Esophagus squamous epithelium (tissue), 5 donors: ENCODE data around the gene TOP3A. TPM values are rescaled to one million over a fixed set of nuclear protein-coding genes. Genes with fewer than 3 reads are reported as not detected.
A peak's percentile ranks its signal among the peaks of the same experiment; 100 is the strongest.

Source experiments
- DNase-seq: peaks from one replicate; lab custom pipeline; 2025; lab: John Stamatoyannopoulos, UW
- H3K27ac ChIP-seq, 4 donors: fragments of 200-600 bp; sonication (generic); one replicate each; pipeline ENCODE4 v1.5.1; 2016 to 2019; ENCODE audit warnings: mild to moderate bottlenecking in 1 of 4
- H3K27me3 ChIP-seq, 4 donors: fragments of 200-600 bp; sonication (generic); 1 replicate in 3 of 4; 2 replicates in 1 of 4; pipeline versions ENCODE4 v1.5.1 to v1.6.0; 2017 to 2021; ENCODE audit warnings: antibody characterized with exemption in 1 of 4
- H3K36me3 ChIP-seq, 3 donors: fragments of 200-600 bp; sonication (generic); one replicate each; pipeline ENCODE4 v1.5.1; 2016 to 2019
- H3K4me1 ChIP-seq, 3 donors: fragments of 200-600 bp; sonication (generic); one replicate each; pipeline ENCODE4 v1.5.1; 2017 to 2019
- H3K4me3 ChIP-seq, 4 donors: fragments of 200-600 bp; sonication (generic); 1 replicate in 3 of 4; 2 replicates in 1 of 4; pipeline ENCODE4 v1.5.1; 2016 to 2019; ENCODE audit warnings: mild to moderate bottlenecking in 2 of 4, moderate library complexity in 1 of 4
- H3K9me3 ChIP-seq, 3 donors: fragments of 200-600 bp; sonication (generic); one replicate each; pipeline ENCODE4 v1.5.1; 2016 to 2019
- POLR2A ChIP-seq, 4 donors: fragments of 450-650 bp; IDR thresholded peaks; one replicate each; pipeline ENCODE4 v1.6.1; 2017; ENCODE audit warnings: antibody characterized with exemption in 4 of 4, mild to moderate bottlenecking in 4 of 4, moderate library complexity in 3 of 4
- WGBS, 2 donors: methylation state at CpG; one replicate each; pipeline ENCODE4 v1.1.5; 2018; 5-methylcytosine and 5-hydroxymethylcytosine counted together
- intact Hi-C: fragments of 100-400 bp; cut with DNase I; formaldehyde crosslinking; loops from one replicate; pipeline ENCODE4 v1.15.0; 2022
- total RNA-seq, 4 donors: library from RNA; depleted of rRNA; stranded (reverse); fragments of >200 nt; gene quantifications; one replicate each; pipeline ENCODE4 v1.1.0, GENCODE V29; 2016
- TF ChIP-seq, protein P1 (sequence below), 6 experiments: fragments of 450-650 bp in 4 of 6; fragments of 200-600 bp in 2 of 6; sonication (generic) in 2 of 6; IDR thresholded peaks; one replicate each; pipeline ENCODE4 v1.5.1; 2016 to 2019; ENCODE audit warnings: antibody characterized with exemption in 6 of 6, mild to moderate bottlenecking in 4 of 6, moderate library complexity in 4 of 6
- donor health status: DM: yes; HTN: yes; CAD: no.

TOP3A gene
- total RNA-seq, 4 donors from 2014 or later: 17.9 to 34.0 (median 21.1) TPM

DNA sequence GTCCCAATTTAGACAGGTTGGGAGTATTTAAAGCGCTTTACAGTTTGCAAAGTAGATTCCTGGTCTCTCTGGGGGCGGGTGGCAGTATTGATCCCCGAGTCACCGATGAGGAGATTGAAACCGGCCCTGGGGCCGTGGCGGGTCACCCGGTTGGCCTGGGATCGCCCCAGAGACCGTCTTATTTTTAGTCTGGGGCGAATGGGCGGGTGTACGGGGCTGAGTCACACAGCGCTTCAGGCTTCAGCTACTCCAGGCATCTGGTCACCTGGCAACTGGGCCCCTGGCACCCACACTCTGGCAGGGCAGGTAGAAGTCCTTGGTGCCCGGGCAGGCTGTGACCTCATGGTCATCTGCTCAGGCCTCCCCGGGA, 53.7 kb downstream of the TOP3A start:
- peaks cover 44 to 56% (median 45%) of the 10 kb centered on the region in 3 donors for H3K4me1 ChIP-seq
- TF ChIP-seq POLR2A (IDR thresholded peaks at IDR 0.05): no peak
- intact Hi-C loops: no loop called here
- H3K27ac ChIP-seq: peak overlapping the region; percentile 96 to 99 (median 97)
- peaks cover 10 to 45% (median 23%) of the 10 kb centered on the region in 3 donors for H3K36me3 ChIP-seq
- WGBS, 2 donors: 2% methylated on average over 11 of the region's 16 CpGs; no CpG with 5 or more reads in 1 of the 2 donors
- peak overlapping the region; percentile 72 to 84 (median 80) for H3K4me3 ChIP-seq
- no peaks in the 10 kb centered on the region for H3K27me3 ChIP-seq
- H3K9me3 ChIP-seq: no peaks in the 10 kb centered on the region
- no peak for DNase-seq

DNA sequence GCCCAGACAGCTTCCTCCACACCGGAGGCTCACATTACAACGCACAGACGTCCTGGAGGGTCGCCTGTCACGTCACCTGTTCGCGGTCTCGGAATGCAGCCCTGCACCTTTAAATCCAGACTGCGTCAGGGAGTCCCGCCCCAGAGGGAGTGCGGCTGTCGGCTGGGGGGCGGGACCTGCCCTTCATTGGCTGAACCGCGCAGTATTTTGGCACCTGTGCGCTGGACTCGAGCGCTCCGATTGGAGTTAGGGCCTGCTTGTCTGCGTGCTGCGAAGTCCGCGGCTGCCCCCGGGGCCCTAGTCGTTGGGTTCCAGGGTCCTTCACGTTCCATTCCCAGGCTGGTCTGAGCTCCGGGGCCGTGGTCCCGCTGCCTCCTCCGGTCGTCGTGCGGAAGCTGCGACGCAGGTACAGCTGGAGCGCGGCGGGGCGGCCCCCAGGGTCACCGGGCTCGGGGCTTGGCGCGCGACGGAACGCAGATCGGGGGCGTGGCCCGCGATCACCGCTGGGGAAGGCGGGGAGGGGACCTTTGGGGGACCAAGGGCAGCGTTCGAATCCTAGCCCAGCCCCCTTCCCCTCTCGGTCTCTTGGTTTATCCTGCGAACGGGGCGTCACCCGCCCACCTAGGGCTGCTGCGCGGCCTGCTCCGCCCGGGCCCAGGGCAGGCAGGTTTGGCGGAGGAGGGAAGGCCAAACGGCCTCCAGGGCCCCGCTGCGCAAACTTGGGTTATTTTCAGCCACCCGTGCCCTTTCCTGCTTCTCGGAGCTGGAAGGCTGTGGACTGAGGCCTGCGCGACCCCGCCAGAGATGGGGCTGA, 54.3 kb downstream of the TOP3A start, which contains the start of gene MIEF2:
MIEF2 (plus strand) TSS at position 331 of the 814 bp plus-strand sequence. CDS start 2,059 bp downstream, outside the sequence.
- Histone ChIP-seq H3K4me3 (peak within 1 kb of the TSS; percentile 72 to 84 (median 80)), H3K27me3 (no peaks in the 10 kb centered on the region), H3K27ac (peak within 1 kb of the TSS; percentile 96 to 99 (median 97)), H3K36me3 (peaks cover 13 to 45% (median 27%) of the 10 kb centered on the region in 3 donors), H3K4me1 (peaks cover 44 to 59% (median 45%) of the 10 kb centered on the region in 3 donors), H3K9me3 (no peaks in the 10 kb centered on the region)
- 2% methylated on average over 8 of the region's 72 CpGs; no CpG with 5 or more reads in 1 of the 2 donors for WGBS, 2 donors
- DNase-seq: peak; percentile 67
- intact Hi-C loops: no loop called here
- TF ChIP-seq POLR2A (IDR thresholded peaks at IDR 0.05): peak in 3 of 4 donors; percentile 27 to 69 (median 41)
- TF ChIP-seq, protein P1, sequence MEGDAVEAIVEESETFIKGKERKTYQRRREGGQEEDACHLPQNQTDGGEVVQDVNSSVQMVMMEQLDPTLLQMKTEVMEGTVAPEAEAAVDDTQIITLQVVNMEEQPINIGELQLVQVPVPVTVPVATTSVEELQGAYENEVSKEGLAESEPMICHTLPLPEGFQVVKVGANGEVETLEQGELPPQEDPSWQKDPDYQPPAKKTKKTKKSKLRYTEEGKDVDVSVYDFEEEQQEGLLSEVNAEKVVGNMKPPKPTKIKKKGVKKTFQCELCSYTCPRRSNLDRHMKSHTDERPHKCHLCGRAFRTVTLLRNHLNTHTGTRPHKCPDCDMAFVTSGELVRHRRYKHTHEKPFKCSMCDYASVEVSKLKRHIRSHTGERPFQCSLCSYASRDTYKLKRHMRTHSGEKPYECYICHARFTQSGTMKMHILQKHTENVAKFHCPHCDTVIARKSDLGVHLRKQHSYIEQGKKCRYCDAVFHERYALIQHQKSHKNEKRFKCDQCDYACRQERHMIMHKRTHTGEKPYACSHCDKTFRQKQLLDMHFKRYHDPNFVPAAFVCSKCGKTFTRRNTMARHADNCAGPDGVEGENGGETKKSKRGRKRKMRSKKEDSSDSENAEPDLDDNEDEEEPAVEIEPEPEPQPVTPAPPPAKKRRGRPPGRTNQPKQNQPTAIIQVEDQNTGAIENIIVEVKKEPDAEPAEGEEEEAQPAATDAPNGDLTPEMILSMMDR (IDR thresholded peaks at IDR 0.05): peak in 1 of 6 experiments; percentile 2

DNA sequence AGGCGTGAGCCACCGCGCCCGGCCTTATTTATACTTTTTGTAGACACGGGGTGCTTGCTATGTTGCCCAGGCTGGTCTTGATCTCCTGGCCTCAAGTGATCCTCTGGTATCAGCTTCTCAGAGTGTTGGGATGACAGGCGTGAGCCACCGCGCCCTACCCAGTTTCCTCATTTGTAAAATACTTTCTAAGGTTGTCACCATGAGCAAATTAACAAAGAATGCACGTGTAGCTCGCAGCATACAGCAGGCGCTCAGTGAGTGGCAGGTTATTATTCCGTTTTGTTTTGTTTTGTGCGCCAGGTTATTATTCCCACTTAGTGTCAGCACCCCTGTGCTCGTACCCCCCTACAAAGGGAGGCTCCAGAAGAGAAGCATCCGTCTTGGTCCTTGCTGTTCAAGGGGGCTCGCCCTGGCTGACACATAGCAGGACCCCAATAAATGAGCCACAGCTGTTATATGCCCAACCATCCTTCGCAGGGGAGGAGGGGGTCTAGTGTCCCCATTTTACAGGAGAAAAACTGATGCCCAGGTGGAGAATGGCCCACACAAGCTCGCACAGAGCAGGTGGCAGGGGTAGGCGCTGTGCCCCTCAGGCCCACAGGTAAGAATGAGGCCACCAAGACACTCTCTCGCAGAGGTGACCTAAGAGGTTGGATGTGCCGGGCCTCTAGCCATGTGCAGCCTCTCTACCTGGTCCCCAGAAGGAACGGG, 55.0 kb downstream of the TOP3A start:
- H3K27ac ChIP-seq: peak overlapping the region; percentile 96 to 99 (median 97)
- no peak for TF ChIP-seq POLR2A (IDR thresholded peaks at IDR 0.05)
- TF ChIP-seq, protein P1 (IDR thresholded peaks at IDR 0.05): no peak
- no peaks in the 10 kb centered on the region for H3K27me3 ChIP-seq
- 47 to 53% methylated on average over 16 to 19 of the region's 22 CpGs for WGBS, 2 donors
- intact Hi-C loops: no loop called here
- peak overlapping the region; percentile 72 to 84 (median 80) for H3K4me3 ChIP-seq
- H3K4me1 ChIP-seq: peaks cover 44 to 59% (median 45%) of the 10 kb centered on the region in 3 donors
- no peaks in the 10 kb centered on the region for H3K9me3 ChIP-seq
- H3K36me3 ChIP-seq: peaks cover 11 to 45% (median 27%) of the 10 kb centered on the region in 3 donors
- no peak for DNase-seq

DNA sequence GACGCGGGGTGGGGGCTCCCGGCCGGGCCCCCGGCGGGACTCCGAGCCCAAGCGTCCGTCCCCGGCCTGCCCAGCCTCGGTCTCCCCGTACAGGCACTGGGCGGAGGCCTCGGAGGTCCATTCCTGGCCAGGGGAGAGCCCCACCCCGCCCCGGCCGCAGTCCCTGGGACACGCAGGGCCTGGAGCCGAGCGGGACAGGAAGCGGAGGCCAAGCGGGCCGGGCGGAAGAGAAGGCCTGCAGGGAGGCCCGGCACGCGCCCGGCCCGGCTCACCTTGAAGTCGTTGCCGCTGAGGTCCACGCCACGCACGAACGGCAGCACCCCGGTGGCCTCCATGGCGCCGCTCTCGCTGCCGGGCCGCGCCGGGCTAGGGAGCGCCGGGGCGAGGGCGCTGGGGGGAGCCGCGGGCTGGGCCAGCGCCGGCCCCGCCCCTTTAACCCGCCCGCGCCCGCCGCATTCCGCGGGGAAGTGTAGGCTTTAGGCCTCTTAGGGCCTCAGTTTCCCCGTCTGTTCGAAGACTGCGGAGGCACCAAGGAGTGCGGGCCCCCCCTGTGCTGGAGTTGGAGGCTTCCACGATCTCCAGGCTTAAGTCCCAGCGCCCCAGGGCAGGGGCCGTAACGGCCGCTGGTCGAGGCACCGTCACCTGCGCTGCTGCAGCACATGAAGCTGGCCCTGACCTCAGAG, 56.3 kb downstream of the TOP3A start, which contains the start of gene FLII:
FLII (minus strand) TSS at position 383 of the 683 bp plus-strand sequence; CDS start at position 335, 48 bp downstream.
- Histone ChIP-seq H3K9me3 (no peaks in the 10 kb centered on the region), H3K4me1 (peaks cover 44 to 61% (median 45%) of the 10 kb centered on the region in 3 donors), H3K27ac (peak within 1 kb of the TSS; percentile 96 to 99 (median 98)), H3K27me3 (no peaks in the 10 kb centered on the region), H3K4me3 (peak within 1 kb of the TSS; percentile 83 to 96 (median 90)), H3K36me3 (peaks cover 20 to 45% (median 28%) of the 10 kb centered on the region in 3 donors)
- intact Hi-C loops: no loop called here
- TF ChIP-seq POLR2A (IDR thresholded peaks at IDR 0.05): peak in 2 of 4 donors; percentile 71 to 82
- TF ChIP-seq, protein P1 (IDR thresholded peaks at IDR 0.05): peak in 1 of 6 experiments; percentile 2
- DNase-seq: no peak
- WGBS, 2 donors: no CpG with 5 or more reads among the region's 71 CpGs

DNA sequence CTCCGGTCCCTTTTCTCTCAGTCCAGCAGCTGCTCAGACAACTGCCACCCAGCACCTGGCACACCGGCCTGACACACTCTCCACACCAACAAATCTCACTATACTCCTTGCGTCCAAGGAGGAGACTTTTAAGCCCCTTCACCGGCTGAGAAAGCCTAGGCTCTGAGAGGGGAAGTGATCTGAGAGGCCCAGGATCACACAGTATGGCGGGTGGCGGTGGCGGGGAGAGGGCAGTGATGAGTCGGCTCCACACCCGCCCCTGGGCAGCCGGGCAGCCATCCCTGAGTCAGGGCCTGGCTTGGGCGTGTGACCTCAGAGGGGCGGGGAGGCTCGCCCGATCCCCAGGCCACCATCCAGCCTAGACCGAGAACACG, 56.8 kb downstream of the TOP3A start:
- intact Hi-C loops: no loop called here
- 0% methylated on average over 1 of the region's 16 CpGs for WGBS, 2 donors
- H3K4me3 ChIP-seq: peak overlapping the region; percentile 83 to 96 (median 90)
- peak overlapping the region; percentile 96 to 99 (median 98) for H3K27ac ChIP-seq
- no peaks in the 10 kb centered on the region for H3K9me3 ChIP-seq
- no peaks in the 10 kb centered on the region for H3K27me3 ChIP-seq
- TF ChIP-seq, protein P1 (IDR thresholded peaks at IDR 0.05): no peak
- no peak for TF ChIP-seq POLR2A (IDR thresholded peaks at IDR 0.05)
- DNase-seq: no peak
- peaks cover 44 to 66% (median 45%) of the 10 kb centered on the region in 3 donors for H3K4me1 ChIP-seq
- peaks cover 25 to 45% (median 26%) of the 10 kb centered on the region in 3 donors for H3K36me3 ChIP-seq
